Activated CD4-positive, alpha-beta T cell treated with anti-CD3 and anti-CD28 coated beads, Interleukin-2, Interleukin-6, amounts not matched to agents 100 ng/mL and 50 ng/mL, durations not matched to agents 16 hours and 8 hours (primary cell): ENCODE results near the gene TMOD2.

ENCODE experiments used
- DNase-seq: peaks from one replicate; pipeline ENCODE4 v3.0.0-alpha.2; 2020

The TMOD2 gene

DNA sequence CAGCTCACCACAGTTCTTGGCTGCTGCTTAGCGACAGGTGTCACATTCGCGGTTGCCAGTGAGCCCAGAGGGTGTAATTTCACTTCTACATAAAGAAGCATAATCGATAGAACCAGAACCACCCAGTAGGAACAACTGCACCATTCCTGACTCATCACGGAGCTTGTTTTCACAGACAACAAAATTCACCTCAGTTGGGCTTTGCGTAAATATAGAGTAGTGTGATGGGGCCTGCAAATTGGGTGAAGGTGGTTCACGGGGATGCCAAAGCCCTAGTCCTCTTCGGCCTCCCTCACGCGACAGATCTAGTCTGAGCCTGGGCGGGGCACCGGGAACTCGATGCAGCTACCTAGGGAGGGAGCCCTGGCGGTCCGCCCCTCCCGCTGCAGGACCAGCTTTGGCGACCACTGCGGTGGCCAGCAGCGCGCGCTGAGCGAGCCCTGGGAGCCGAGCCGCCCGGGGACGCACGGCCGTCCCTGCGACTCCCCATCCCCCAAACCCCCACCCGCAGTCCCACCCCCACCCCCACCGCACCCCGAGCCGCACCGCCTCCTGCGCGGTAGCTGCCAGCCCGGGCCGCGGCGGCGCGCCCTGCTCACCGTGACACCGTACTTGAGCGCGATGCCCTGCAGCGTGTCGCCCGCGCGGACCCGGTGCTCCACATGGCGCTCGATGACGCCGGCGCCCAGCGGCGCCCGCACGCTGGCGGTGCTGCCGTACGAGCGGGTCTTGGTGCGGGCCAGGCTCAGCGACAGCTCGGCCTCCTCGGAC lies 14.5 kb upstream of the TMOD2 start:
- peak; percentile 65 for DNase-seq

DNA sequence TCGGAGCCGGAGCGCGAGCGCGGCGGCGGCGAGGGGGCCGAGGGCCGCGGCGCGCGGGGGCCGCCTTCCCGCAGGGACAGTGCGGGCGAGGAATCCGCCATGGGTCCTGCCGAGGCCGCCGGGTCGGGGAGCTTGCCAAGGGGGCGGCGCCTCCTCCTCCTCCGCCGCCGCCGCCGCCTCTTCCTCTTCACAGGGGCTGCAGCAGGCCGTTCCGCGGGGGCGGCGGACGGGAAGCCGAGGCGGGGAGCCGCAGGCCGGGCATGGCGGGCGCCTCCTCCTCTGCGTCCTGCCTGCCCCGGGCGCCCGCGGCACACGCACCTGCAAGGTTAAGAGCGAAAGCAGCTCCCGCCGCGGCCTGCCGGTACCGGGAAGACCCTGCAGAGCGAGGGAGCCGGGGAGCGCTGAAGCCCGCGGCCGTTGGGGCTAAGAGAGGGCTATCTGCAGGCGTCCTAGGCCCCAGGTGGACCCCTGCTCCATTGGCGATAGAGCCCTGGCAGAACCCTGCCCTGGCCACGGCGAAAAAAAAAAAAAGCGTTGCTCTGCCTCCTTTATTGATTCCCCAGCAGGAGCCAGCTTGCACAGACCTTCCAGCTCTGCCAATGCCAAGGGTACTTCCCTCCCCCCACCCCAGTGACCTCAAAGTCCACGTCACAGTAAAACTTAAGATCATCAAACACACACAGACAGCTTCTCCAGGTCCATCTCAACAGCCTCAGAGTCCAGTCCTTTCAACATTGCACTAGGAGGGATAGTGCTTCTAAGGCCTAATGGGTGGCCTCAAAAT lies 13.7 kb upstream of the TMOD2 start, which contains the start of gene LYSMD2:
LYSMD2 (minus strand) TSS at position 134 of the 784 bp plus-strand sequence; CDS start at position 101, 33 bp downstream.
- peak; percentile 73 for DNase-seq

DNA sequence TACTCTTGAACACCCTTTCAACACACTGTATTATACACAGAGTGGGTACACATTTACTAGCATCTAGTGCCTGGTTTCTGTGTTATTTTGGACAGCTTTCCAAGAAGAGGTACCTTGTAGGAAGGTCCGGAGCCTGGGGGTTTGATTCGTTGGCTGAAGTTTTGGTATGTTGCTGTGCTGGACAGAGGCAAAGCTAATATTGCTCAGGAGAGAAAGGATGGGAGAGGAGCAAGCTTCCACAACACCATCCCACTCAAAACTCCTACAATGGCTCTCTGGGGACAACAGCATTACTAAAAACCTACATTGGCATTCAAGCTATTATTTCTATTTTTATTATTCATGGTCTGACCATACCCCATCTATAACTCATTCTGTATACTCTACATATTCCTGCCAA lies 12.8 kb upstream of the TMOD2 start:
- DNase-seq: no peak

DNA sequence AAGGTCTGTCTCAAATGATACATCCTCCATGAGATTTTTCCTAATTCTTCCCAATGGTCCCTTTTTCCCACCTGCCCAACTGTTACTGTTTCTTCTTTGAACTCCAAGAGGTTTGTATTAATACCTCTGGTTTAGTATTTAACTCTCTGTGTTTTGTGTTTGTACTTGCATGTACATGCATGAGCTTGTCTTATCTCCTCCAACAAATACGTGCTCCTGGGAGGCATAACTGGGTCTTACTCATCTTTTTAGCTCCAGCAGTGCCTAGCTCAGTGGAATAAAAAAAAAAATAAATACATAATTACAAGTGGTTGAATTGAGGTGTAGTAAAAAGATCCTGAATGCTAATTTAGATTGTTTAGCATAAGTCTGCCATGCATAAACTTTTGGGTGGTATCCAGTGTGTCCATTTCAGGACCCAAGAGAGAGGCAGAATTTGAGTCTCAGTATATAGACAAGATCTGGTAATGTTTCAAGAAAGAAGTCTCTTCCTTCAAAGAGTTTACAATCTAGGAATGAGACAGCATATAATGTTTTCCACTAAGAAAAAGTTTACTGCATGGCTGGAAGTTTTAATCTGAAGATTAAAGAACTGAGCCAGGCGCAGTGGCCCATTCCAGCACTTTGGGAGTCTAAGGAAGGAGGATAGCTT lies 12.2 kb upstream of the TMOD2 start:
- no peak for DNase-seq

DNA sequence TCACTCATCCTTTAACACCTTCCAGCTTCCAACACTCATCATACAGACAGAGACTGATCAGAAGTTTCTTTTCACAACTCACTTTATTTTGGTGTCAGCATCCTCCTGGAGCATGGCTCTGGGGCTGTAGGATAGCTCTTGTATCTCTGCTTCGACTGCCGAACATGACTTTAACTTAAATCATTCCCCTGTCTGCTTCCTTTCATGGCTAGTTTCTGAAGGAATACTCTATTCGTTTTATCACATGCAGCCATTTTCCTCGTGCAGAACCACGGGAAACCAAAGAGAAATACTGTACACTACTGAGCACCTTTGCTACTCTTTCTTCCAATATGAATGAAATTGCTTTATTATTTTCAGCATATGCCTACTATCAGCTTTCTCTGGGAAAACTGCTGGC lies 2.1 kb upstream of the TMOD2 start:
- DNase-seq: no peak

DNA sequence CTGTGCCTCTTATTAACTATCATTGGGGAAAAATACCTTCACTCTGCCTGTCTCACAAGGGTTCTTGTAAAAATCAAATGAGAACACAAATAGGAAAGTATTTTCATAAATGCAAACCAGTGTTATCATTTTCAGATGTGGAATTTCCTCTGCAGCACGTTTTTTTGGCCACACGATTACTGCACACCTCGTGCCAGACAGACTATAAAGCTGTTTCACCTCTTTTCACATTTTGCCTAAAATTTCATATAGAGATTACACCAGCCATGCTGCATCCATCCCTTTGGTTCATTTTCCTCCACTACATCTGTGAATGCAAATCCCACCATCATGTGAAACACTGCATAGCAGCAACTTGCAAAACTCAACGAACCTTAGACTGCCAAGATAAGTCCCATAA lies 1.2 kb upstream of the TMOD2 start:
- DNase-seq: no peak

DNA sequence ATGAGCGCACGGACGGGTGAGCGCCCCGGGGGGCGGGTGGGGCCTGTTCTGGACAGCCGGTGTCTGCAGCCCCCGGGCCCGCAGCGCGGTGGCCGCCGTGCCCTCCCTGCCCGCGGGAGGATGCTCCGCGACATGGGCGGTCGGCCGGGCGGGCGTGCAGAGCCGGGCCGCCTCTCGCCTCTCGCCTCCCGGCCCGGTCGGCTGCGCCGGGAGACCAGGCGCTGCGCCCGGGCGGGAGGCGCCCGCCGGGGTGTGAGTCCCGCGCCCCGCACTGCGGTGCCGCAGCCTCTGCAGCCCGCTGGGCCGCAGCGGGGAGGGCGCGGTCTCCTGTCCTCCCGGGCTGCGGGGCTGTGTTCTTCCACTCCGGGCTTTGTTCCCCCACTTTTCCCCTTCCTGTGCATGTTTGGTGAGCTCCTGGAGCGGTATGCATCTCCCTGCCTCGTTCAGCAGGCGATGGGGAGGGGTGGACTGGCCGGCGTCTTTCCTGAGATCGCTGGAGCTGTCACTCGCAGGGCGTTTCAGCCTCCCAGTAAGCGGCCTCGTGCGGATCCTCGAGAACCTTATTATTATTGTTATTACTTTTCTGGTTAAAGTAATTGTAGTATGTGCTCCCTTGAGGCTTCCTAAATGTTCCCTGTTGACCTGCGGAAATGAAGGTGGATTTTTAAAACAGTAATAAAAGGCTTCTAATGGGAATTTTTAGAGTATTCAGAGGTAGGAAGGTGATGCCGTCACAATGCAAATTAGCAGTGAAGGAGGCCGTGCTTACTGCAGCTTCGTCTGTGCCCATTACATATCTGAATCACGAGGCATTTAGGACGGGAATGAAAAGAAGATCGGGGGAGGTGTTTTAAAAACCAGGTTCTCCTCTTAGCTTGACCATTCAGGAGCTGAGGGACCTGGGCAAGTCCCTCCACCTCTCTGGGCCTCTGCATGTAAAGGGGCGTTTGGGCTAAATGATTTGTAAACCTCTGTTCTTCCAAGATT lies 593 bp downstream of the TMOD2 start:
- DNase-seq: peak; percentile 27

DNA sequence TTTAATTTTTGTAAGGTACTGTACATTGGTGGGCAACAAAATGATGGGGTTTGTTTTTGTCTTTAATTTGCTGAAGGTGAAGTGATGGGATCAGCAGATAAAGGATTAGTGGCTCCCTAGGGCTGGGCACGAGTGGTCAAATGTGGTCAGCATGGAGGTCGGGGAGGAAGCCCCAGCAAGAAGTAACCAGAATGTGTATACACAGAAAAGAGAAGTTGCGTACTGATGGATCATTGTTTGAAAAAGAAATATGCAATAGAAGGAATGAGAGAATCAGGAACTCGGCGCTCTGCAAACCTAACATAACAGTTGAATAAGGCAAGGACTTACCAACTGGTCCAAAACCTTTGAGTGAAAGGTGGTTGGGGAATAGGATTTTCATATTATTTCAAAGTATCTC lies 1.5 kb downstream of the TMOD2 start:
- DNase-seq: no peak

DNA sequence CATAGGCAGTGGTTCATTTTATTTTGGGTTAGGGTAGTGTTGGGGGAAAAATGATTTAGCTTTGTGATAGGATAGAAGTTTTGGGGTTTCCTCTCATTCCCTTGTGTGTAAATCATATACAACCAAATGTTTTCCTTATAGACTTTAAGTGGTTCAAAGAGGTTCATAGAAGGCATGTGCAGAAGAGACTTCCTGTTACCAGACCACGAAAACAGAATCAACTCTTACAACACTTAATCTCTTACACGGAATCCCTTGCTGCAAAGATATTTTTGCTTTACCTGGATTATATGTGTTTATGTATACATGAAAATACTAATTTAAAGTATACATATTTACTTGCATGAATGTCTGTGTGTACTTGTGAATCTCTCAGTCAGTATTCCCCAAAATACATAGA lies 2.9 kb downstream of the TMOD2 start:
- DNase-seq: no peak

DNA sequence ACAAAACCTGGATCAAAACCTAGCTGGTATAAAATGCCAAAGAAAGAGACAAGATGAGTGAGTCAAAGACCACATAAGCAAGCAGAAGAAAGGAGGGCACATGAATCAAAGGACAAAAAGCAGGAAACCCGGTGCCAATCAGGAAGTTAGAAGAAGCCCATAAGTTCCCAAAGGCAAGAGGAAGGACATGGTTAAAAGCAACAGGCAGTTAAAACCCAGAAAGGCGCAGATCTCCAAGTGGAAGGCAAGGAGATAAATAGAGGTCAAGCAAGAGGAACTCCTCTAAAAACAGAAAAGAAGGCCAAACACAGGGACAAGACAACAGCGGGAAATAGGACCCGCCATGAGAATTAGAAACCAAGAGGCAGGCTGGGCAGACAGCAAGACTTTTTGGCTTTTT lies 4.4 kb downstream of the TMOD2 start:
- DNase-seq: no peak

DNA sequence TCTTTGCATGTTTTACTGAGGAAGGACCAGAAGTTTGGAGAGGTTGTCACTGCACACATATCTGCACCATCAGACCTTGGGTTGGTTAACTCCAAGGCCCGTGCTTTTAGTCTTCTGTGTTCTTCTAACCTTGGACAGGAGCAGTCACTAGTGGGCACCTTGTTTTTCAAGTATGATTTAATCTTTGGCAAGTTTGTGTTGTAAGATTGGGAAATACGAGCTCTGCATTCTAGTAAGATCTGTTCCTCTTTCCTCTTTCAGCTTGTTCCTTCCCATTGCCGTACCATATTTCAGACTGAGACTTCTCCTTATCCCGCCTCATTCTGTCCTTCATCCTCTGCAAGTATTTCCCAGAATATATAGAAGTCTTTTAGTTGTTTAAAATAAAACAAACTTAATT lies 5.1 kb downstream of the TMOD2 start:
- no peak for DNase-seq

DNA sequence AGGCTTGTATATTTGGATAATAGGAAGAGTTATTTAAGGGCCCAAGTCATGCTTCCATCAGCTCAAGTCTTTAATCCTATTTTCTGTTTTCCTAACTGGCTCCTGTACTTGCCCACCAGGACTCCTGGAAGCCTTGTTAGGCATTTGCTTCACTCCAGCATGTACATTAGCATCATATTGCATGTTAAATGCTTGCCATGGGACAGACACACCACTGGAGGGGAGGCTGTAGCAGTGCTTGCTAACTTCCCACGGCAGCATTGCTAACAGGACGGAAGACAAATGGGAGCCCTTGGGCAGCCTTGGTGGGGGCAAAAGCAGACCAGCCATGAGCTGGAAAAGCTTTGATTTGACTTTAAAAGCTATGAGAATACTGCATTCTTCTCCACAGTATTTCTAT lies 6.1 kb downstream of the TMOD2 start:
- no peak for DNase-seq

DNA sequence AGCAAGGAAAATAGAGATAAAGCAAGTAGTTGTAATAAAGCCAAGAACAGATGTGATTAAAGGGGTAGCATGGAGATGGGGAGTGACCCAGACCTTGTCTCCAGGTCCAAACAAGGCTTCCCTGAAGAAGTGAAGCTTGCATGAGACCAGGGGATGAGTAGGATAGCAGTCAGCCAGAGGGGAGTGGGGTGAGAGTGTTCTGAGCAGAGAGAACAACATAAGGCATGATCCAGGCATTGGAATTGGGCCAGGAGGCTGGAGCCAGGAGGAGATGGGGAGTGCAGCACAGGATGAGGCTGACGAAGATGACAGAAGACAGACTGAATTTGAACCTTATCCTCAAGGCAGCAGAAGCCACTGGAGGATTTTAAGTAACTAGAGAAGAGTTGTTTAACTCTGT lies 7.2 kb downstream of the TMOD2 start:
- DNase-seq: no peak

DNA sequence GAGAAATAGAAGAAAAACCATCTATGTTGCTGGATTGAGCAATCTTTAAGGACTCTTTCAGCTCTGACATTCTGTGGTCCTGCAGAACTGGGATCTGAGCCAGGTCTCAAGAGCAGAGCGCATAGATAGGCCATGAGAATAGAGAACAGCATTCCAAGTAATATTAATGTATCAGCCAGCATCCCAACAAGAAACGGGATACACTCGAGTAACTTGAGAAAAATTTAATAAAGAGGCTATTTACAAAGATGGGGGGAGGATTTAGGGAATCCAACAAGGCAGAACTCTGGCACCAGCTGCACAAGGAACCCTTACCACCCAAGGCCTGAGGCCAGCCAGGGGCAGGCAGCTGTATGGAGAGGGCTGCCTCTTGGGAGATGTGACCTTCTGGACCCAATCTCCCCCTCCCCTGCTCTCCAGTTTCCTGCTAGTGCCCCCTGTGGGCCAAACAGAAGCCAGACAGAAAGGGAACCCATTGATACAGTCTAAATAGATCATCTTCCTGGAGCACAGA lies 8.2 kb downstream of the TMOD2 start:
- peak; percentile 23 for DNase-seq

DNA sequence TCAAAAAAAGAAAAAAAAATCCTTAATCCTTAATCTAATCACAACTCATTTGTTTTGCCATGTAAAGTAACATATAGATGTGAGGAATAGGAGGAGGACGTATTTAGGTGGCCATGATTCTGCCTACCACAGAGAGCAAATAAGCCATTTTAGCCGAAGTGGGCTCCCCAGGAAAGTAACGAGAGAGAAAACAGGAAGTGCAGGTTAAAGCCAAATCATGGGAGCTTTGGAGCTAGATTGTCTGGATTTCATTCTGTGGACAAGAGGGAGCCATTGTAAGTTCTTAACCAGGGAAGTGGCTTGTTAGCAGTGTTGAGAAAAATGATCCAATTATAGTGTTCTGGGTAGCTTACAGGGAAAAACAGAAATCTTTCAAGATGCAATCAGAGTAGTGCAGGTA lies 9.4 kb downstream of the TMOD2 start:
- DNase-seq: no peak

DNA sequence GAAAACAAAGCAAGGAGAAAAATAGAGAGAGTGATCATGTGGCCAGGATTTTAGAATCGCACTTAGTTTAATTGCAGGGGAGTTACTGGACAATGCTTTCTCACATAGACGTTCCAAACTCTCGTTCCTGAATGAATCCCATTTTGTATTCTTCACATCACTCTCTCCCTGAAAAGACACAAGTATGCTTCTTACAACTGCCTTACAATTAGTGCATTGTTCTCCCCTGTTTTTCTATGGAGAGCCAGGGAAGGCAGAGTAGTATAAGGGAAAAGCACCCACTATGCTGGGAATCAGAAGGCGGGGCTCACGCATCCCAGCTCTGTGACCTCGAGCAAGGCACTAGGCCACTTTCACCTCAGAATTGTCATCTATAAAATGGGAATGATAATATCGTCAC lies 14.4 kb downstream of the TMOD2 start:
- DNase-seq: no peak

DNA sequence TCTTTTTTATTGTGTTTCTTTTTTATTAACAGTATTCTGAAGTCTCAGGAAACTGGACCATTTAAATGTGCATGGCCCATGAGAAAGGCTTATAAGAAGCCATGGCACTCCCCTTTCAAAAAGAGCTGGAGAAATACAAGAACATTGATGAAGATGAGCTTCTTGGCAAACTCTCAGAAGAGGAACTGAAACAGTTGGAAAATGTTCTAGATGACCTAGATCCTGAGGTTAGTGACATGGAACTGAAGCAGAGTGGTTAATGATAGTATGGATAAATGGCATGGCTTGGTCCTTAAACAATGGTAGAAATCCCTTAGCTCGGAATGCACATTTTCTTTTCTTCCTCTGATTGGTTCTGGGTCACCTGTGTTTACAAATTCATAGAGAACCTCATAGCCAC lies 14.9 kb downstream of the TMOD2 start:
- DNase-seq: no peak

DNA sequence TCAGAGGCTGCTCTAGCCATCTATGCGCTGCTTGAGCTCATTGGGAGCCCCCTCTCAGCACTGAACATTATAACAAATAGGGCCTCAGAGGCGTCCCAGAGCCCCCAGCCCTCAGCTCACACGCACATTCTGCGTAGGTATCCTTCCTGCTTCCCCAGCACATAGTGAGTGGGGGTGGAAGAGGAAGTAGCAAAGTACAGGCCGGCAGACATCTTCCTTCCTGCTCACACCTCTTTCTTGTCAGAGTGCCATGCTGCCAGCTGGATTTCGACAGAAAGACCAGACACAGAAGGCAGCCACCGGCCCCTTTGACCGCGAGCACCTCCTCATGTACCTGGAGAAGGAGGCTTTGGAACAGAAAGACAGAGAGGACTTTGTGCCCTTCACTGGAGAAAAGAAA lies 16.6 kb downstream of the TMOD2 start:
- no peak for DNase-seq

DNA sequence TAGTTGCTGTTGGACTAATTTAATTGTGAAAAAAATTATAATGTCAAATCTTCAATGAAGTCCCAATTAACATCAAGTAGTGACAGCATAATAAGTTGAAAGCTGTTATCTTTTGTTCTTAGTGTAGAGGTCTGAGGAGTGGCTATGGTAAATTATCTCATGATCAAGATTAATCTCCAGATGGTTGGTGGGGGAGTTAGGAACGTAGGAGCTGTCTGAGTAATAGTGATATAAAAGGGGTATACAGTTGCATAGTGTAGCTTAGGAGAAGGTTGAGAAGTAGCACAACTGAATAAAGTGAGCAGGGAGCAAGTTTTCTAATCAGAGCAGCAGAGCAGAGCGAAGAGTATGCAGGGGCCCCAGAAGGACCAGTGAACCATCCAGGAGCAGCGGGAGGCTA lies 19.5 kb downstream of the TMOD2 start:
- DNase-seq: no peak

DNA sequence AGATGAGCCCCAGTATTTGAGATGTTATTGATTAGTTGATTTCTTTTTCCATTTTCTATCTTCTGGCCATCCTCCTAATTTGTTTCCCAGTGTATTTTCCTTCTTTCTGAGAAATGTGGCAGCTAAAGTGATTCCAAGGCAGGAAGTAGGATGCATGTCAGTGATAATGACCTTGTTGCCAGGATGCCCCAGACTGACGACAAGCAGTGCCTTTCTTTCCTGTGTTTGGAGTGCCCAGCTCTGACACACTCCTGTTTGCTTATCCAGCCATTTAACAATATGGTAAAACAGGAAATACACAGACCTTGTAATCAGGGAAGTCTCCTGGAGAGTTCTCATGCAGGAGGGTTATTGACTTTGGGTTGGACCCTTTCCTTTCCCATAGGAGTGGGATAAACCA lies 20.4 kb downstream of the TMOD2 start:
- no peak for DNase-seq

DNA sequence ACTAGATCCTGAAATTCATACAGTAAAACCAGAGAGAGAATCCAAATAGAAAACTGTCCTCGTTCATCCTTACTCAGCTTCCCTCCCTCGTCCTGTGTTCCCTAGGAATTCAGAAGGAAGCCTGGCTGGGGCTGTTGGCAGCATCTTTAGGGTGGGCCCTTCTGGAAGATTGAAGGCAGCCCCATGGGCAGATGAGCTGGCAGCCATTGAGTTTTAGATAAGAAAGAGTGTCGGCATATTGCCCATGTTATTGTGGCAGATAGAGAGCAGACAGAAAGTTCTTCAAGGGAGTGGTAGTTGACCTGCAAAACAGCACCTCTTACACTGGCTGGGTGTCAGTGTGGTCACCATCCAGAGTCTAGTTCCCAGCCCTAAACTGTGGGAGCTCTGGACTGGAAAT lies 23.5 kb downstream of the TMOD2 start:
- no peak for DNase-seq
